ENCODE measurements around the gene CDH23. TPM values are rescaled to one million over a fixed set of nuclear protein-coding genes. Genes with fewer than 3 reads are reported as not detected.

The CDH23 gene
- total RNA-seq, 1 experiment from 2014 or later: not detected

- Histone ChIP-seq H4K20me1 (ENCODE audit: low read length) (no peaks in the 10 kb centered on the region), H3F3A (ENCODE audit: low read length, unreplicated experiment) (no peaks in the 10 kb centered on the region), H2AFZ (ENCODE audit: low read length) (no peak overlapping the region), H3K9me2 (replicated peaks; ENCODE audit: low read length) (no peaks in the 10 kb centered on the region), H3K27ac (ENCODE audit: low read length) (no peak overlapping the region), H3K79me2 (ENCODE audit: low read length) (no peaks in the 10 kb centered on the region), H3K27me3 (ENCODE audit: low read length) (peaks cover 37% of the 10 kb centered on the region), H3K4me2 (ENCODE audit: low read length) (no peak overlapping the region), H3K36me3 (ENCODE audit: low read depth, low read length) (no peaks in the 10 kb centered on the region), H3K4me3 (ENCODE audit: low read length) (no peak overlapping the region), H3K4me1 (ENCODE audit: insufficient read depth, low read length) (no peaks in the 10 kb centered on the region), H3K9ac (ENCODE audit: low read length) (no peak overlapping the region), H3K9me3 (ENCODE audit: low read length) (no peaks in the 10 kb centered on the region)
- DNase-seq (no peak), ATAC-seq (no peak)
- CTCF ChIA-PET: no interaction called here
- BruUV-seq (replicated peaks): no TSS peak
- intact Hi-C loops (cut with micrococcal nuclease): no loop called here
- POLR2A ChIA-PET (ENCODE audit: unreplicated experiment): no interaction called here
- TF ChIP-seq CTCF (conservative IDR thresholded peaks at IDR 0.05; ENCODE audit: low read depth, low read length) (no peak), EZH2phosphoT487 (IDR thresholded peaks at IDR 0.05; ENCODE audit: borderline replicate concordance, low read length) (no peak), EZH2 (IDR thresholded peaks at IDR 0.05; ENCODE audit: low read length, unreplicated experiment) (no peak)
These were observed 186.1 kb downstream of the CDH23 start for GRCh38 chr10:71582506-71583475.

GRCh38 chr10:71584461-71584860 is 187.7 kb downstream of the CDH23 start:
- ATAC-seq (no peak), DNase-seq (no peak)
- no peaks in the 10 kb centered on the region for H3K36me3 ChIP-seq (ENCODE audit: low read depth, low read length)
- H3F3A ChIP-seq (ENCODE audit: low read length, unreplicated experiment): no peaks in the 10 kb centered on the region
- intact Hi-C loops (cut with micrococcal nuclease): no loop called here
- no peaks in the 10 kb centered on the region for H3K79me2 ChIP-seq (ENCODE audit: low read length)
- no peaks in the 10 kb centered on the region for H4K20me1 ChIP-seq (ENCODE audit: low read length)
- ChIA-PET POLR2A (ENCODE audit: unreplicated experiment) (no interaction called here), CTCF (no interaction called here)
- no peaks in the 10 kb centered on the region for H3K9me2 ChIP-seq (replicated peaks; ENCODE audit: low read length)
- H3K27ac ChIP-seq (ENCODE audit: low read length): no peak overlapping the region
- no peak overlapping the region for H3K9ac ChIP-seq (ENCODE audit: low read length)
- H3K27me3 ChIP-seq (ENCODE audit: low read length): peaks cover 41% of the 10 kb centered on the region
- H3K4me2 ChIP-seq (ENCODE audit: low read length): no peak overlapping the region
- H2AFZ ChIP-seq (ENCODE audit: low read length): no peak overlapping the region
- no peaks in the 10 kb centered on the region for H3K4me1 ChIP-seq (ENCODE audit: insufficient read depth, low read length)
- TF ChIP-seq EZH2 (IDR thresholded peaks at IDR 0.05; ENCODE audit: low read length, unreplicated experiment) (no peak), EZH2phosphoT487 (IDR thresholded peaks at IDR 0.05; ENCODE audit: borderline replicate concordance, low read length) (no peak), CTCF (conservative IDR thresholded peaks at IDR 0.05; ENCODE audit: low read depth, low read length) (no peak)
- no peaks in the 10 kb centered on the region for H3K9me3 ChIP-seq (ENCODE audit: low read length)
- no peak overlapping the region for H3K4me3 ChIP-seq (ENCODE audit: low read length)
- BruUV-seq (replicated peaks): no TSS peak
